K562 (cell line): ENCODE results near the gene MAP3K7. TPM values are rescaled to one million over a fixed set of nuclear protein-coding genes. Genes with fewer than 3 reads are reported as not detected.

Source experiments
- FUS ChIP-seq: fragments of 200-400 bp; formaldehyde crosslinking; optimal IDR thresholded peaks from 2 replicates; pipeline ENCODE3; 2017; ENCODE audit warnings: low read depth, low read length
- GABPA ChIP-seq: fragments of 200-800 bp; sonication (Bioruptor generic); conservative IDR thresholded peaks from 2 replicates; pipeline ENCODE4 v1.6.1; 2016; ENCODE audit warnings: low read depth, missing genetic modification characterization, missing compliant biosample characterization
- MBD2 ChIP-seq: sonication (generic); IDR thresholded peaks from 2 replicates; pipeline ENCODE4 v1.6.1; 2016; ENCODE audit warnings: low read depth, borderline replicate concordance
- NCOR1 ChIP-seq: fragments of 450-650 bp; IDR thresholded peaks from 2 replicates; pipeline ENCODE4 v1.6.1; 2016; ENCODE audit warnings: mild to moderate bottlenecking, moderate library complexity
- PHB2 ChIP-seq: fragments of 450-650 bp; IDR thresholded peaks from 2 replicates; pipeline ENCODE4 v1.6.1; 2017; ENCODE audit warnings: low read depth
- PHF20 ChIP-seq: fragments of 450-650 bp; IDR thresholded peaks from 2 replicates; pipeline ENCODE4 v1.6.1; 2018; ENCODE audit not compliant: partially characterized antibody
- PML ChIP-seq: IDR thresholded peaks from 2 replicates; pipeline ENCODE4 v1.6.1; 2012; ENCODE audit warnings: low read length, inconsistent platforms
- PRMT5 ChIP-seq: sonication (generic); formaldehyde crosslinking; IDR thresholded peaks from 2 replicates; pipeline ENCODE4 v1.5.0; 2020; ENCODE audit warnings: missing genetic modification reagents
- SMC3 ChIP-seq: conservative IDR thresholded peaks from 2 replicates; pipeline ENCODE4 v1.6.1; 2011; ENCODE audit warnings: low read depth, low read length, improper control_type of control experiment; ENCODE audit not compliant: insufficient read depth
- ZNF143 ChIP-seq: sonication (generic); formaldehyde crosslinking; IDR thresholded peaks from 2 replicates; pipeline ENCODE4 v1.9.0; 2022; ENCODE audit warnings: mild to moderate bottlenecking, missing genetic modification reagents
- ZNF239 ChIP-seq: fragments of 250-450 bp; sonication (Bioruptor Pico); IDR thresholded peaks from 2 replicates; pipeline ENCODE4 v1.4.0; 2020; ENCODE audit warnings: mild to moderate bottlenecking
- ZNF263 ChIP-seq: sonication (generic); formaldehyde crosslinking; IDR thresholded peaks from 2 replicates; pipeline ENCODE4 v1.8.0; 2022; ENCODE audit warnings: mild to moderate bottlenecking, missing genetic modification reagents, borderline replicate concordance
- polyA plus RNA-seq, 8 experiments: library from polyadenylated mRNA; depleted of rRNA in 4 of 8; stranded (reverse) in 5 of 8; unstranded in 3 of 8; fragments of >200 nt; fragmentation: Nextera tagmentation in 2 of 8; fragmentation: Illumina TruSeq in 1 of 8; extraction: Ambion mirVana in 2 of 8; extraction: Trizol in 1 of 8; gene quantifications; 2 replicates each; pipeline versions ENCODE4 v1.2.1 to v1.2.3, GENCODE V29; 2011 to 2014; ENCODE audit warnings: inconsistent platforms in 1 of 8, missing spikeins in 1 of 8
- total RNA-seq, 7 experiments: library from RNA; depleted of rRNA in 6 of 7; stranded (reverse); fragments of >200 nt in 6 of 7; fragmentation: Illumina TruSeq in 2 of 7; extraction: Trizol in 2 of 7; gene quantifications; 2 replicates each; pipeline versions ENCODE4 v1.2.1 to v1.2.3, GENCODE V29; 2011 to 2021; ENCODE audit warnings: low replicate concordance in 1 of 7
- TF ChIP-seq, protein P1 (sequence below): fragments of 250-450 bp; sonication (Bioruptor Pico); IDR thresholded peaks from 2 replicates; pipeline ENCODE4 v1.4.0; 2020
- TF ChIP-seq, protein P2 (sequence below), 2 experiments: IDR thresholded peaks in 1 of 2; conservative IDR thresholded peaks in 1 of 2; 2 replicates each; pipeline ENCODE4 v1.6.1; 2016; ENCODE audit warnings: low read depth in 2 of 2, mild to moderate bottlenecking in 1 of 2, missing compliant biosample characterization in 1 of 2, missing genetic modification characterization in 1 of 2, moderate library complexity in 1 of 2
- TF ChIP-seq, protein P3 (sequence below): fragments of 450-650 bp; IDR thresholded peaks from 2 replicates; pipeline ENCODE4 v1.6.1; 2018; ENCODE audit not compliant: partially characterized antibody

The MAP3K7 gene
- total and polyA plus RNA-seq, 9 of the 15 experiments (the other 6 are each of a cell fraction or from before 2014, with no cell fraction given) = 13.4 to 60.9 (median 34.8) TPM

DNA sequence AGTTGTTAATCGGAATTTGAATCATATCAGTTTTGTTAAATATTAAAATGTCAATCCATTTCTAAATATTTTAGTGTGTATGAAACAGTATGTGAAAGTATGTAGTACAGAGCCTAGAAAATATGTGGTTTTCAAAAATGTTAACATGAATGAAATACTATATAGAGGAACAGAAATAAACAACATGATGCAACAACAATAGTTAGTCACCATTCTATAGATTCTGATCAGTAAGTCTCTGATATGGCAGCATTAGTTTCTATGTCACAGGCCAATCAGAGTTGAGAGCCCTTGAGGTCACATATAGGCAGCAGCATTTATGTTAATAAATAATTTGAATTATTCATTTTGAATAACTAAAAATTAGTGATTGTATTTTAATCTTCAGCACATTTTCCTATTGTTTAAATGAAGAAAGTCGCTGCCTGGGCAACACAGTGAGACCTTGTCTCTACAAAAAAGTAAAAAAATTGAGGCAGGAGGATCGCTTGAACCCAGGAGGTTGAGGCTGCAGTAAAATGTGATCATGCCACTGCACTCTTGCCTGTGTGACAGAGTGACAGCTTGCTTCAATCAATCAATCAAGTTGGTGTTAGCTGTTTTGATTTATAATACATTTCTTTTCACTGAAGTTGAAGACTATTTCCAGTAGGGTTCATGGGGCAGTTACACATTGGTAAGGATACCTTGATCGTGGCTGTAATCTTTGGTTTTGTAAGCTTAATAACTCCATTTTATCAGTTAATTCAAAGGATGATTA lies 11.5 kb upstream of the MAP3K7 start (continued):
- TF ChIP-seq PHF20 (no peak), MBD2 (no peak), PRMT5 (CRISPR knock-in tag) (no peak), NCOR1 (no peak), PHB2 (no peak), ZNF143 (no peak), GABPA (tag) (0 out of 2 replicates have a peak, but pooled peaks have one; percentile 6), ZNF239 (CRISPR knock-in tag) (0 out of 2 replicates have a peak, but pooled peaks have one; percentile 36), SMC3 (no peak), FUS (no peak), ZNF263 (no peak), PML (no peak)
- TF ChIP-seq, protein P1, sequence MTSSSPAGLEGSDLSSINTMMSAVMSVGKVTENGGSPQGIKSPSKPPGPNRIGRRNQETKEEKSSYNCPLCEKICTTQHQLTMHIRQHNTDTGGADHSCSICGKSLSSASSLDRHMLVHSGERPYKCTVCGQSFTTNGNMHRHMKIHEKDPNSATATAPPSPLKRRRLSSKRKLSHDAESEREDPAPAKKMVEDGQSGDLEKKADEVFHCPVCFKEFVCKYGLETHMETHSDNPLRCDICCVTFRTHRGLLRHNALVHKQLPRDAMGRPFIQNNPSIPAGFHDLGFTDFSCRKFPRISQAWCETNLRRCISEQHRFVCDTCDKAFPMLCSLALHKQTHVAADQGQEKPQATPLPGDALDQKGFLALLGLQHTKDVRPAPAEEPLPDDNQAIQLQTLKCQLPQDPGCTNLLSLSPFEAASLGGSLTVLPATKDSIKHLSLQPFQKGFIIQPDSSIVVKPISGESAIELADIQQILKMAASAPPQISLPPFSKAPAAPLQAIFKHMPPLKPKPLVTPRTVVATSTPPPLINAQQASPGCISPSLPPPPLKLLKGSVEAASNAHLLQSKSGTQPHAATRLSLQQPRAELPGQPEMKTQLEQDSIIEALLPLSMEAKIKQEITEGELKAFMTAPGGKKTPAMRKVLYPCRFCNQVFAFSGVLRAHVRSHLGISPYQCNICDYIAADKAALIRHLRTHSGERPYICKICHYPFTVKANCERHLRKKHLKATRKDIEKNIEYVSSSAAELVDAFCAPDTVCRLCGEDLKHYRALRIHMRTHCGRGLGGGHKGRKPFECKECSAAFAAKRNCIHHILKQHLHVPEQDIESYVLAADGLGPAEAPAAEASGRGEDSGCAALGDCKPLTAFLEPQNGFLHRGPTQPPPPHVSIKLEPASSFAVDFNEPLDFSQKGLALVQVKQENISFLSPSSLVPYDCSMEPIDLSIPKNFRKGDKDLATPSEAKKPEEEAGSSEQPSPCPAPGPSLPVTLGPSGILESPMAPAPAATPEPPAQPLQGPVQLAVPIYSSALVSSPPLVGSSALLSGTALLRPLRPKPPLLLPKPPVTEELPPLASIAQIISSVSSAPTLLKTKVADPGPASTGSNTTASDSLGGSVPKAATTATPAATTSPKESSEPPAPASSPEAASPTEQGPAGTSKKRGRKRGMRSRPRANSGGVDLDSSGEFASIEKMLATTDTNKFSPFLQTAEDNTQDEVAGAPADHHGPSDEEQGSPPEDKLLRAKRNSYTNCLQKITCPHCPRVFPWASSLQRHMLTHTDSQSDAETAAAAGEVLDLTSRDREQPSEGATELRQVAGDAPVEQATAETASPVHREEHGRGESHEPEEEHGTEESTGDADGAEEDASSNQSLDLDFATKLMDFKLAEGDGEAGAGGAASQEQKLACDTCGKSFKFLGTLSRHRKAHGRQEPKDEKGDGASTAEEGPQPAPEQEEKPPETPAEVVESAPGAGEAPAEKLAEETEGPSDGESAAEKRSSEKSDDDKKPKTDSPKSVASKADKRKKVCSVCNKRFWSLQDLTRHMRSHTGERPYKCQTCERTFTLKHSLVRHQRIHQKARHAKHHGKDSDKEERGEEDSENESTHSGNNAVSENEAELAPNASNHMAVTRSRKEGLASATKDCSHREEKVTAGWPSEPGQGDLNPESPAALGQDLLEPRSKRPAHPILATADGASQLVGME (CRISPR knock-in tag) = no peak
- TF ChIP-seq, protein P2, sequence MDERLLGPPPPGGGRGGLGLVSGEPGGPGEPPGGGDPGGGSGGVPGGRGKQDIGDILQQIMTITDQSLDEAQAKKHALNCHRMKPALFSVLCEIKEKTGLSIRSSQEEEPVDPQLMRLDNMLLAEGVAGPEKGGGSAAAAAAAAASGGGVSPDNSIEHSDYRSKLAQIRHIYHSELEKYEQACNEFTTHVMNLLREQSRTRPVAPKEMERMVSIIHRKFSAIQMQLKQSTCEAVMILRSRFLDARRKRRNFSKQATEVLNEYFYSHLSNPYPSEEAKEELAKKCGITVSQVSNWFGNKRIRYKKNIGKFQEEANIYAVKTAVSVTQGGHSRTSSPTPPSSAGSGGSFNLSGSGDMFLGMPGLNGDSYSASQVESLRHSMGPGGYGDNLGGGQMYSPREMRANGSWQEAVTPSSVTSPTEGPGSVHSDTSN (CRISPR knock-in tag; IDR thresholded peaks at IDR 0.05; ENCODE audit: low read depth) = no peak
- TF ChIP-seq, protein P2 (tag; conservative IDR thresholded peaks at IDR 0.05; ENCODE audit: low read depth) = peak; percentile 65; the same call in 1 of the 2 replicates
- TF ChIP-seq, protein P3, sequence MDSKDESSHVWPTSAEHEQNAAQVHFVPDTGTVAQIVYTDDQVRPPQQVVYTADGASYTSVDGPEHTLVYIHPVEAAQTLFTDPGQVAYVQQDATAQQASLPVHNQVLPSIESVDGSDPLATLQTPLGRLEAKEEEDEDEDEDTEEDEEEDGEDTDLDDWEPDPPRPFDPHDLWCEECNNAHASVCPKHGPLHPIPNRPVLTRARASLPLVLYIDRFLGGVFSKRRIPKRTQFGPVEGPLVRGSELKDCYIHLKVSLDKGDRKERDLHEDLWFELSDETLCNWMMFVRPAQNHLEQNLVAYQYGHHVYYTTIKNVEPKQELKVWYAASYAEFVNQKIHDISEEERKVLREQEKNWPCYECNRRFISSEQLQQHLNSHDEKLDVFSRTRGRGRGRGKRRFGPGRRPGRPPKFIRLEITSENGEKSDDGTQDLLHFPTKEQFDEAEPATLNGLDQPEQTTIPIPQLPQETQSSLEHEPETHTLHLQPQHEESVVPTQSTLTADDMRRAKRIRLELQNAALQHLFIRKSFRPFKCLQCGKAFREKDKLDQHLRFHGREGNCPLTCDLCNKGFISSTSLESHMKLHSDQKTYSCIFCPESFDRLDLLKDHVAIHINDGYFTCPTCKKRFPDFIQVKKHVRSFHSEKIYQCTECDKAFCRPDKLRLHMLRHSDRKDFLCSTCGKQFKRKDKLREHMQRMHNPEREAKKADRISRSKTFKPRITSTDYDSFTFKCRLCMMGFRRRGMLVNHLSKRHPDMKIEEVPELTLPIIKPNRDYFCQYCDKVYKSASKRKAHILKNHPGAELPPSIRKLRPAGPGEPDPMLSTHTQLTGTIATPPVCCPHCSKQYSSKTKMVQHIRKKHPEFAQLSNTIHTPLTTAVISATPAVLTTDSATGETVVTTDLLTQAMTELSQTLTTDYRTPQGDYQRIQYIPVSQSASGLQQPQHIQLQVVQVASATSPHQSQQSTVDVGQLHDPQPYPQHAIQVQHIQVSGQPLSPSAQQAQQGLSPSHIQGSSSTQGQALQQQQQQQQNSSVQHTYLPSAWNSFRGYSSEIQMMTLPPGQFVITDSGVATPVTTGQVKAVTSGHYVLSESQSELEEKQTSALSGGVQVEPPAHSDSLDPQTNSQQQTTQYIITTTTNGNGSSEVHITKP = no peak
